Heart left ventricle (tissue), 13 donors: Measurements from ENCODE around the gene KCTD12.

ENCODE experiments used
- POLR2A ChIP-seq, 2 donors: fragments of 450-650 bp; IDR thresholded peaks; one replicate each; pipeline ENCODE4 v1.6.1; 2017; ENCODE audit warnings: antibody characterized with exemption in 2 of 2, mild to moderate bottlenecking in 2 of 2, moderate library complexity in 2 of 2
- TF ChIP-seq, protein P1 (sequence below), 12 donors: fragments of 200-600 bp; sonication (generic) in 4 of 12; IDR thresholded peaks; one replicate each; pipeline versions ENCODE4 v1.5.0 to v1.8.0; 2018 to 2022; ENCODE audit warnings: antibody characterized with exemption in 12 of 12, mild to moderate bottlenecking in 5 of 12
- donor health status: ischemic (EF 13 %, LVEDD 7.1; RV severe dilation, severe dysfunction).
- donor health status: DM: no; HTN: yes; CAD: no.
- donor health status: DM: no; HTN: no; CAD: no.
- donor health status: ischemic (EF 25% LVEDD 6.9; RV normal size, moderate dysfunction).
- donor health status: ischemic (EF 25% LVEDD 5.7; RV mildly dilated, moderate dysfunction).
- donor health status: ischemic (EF 35%, LVEDD 5.7; RV mildly dilated, moderate dysfunction).
- donor health status: nonischemic (EF 11% LVEDD 7.7; RV severe dilation, severe dysfunction).
- donor health status: DM: yes; HTN: yes; CAD: no.
- donor health status: PGD.
- donor health status: ischemic (EF 29% LVEDD 5.4; RV normal size, mild dysfunction).
- donor health status: nonischemic (EF 23%, LVEDD 6.1; RV moderate dilation, normal function).

DNA sequence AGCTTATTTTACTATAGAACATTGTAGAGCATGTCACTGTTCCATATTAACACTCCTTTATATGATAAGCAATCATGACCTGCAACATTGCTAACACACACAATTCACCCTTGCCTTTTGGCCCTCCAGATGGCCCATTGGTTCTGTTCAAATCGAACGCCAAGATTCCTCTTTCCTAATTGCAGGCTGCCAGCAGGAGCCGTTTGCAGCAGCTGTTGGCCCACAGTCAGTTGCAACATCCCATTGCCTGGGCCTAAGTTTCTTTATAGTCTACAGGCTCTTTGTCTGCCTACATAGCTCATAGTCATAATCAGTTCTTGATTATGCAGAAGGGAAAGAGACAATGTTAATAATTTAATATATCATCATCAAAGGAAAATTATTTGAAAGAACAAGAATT lies 37.6 kb downstream of the KCTD12 start:
- TF ChIP-seq, protein P1, sequence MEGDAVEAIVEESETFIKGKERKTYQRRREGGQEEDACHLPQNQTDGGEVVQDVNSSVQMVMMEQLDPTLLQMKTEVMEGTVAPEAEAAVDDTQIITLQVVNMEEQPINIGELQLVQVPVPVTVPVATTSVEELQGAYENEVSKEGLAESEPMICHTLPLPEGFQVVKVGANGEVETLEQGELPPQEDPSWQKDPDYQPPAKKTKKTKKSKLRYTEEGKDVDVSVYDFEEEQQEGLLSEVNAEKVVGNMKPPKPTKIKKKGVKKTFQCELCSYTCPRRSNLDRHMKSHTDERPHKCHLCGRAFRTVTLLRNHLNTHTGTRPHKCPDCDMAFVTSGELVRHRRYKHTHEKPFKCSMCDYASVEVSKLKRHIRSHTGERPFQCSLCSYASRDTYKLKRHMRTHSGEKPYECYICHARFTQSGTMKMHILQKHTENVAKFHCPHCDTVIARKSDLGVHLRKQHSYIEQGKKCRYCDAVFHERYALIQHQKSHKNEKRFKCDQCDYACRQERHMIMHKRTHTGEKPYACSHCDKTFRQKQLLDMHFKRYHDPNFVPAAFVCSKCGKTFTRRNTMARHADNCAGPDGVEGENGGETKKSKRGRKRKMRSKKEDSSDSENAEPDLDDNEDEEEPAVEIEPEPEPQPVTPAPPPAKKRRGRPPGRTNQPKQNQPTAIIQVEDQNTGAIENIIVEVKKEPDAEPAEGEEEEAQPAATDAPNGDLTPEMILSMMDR (IDR thresholded peaks at IDR 0.05), result no peak
- TF ChIP-seq POLR2A (IDR thresholded peaks at IDR 0.05), result no peak
